Pancreas (tissue), 10 donors: ENCODE measurements around the gene BMP15. TPM values are rescaled to one million over a fixed set of nuclear protein-coding genes. Genes with fewer than 3 reads are reported as not detected.

ENCODE experiments used
- ATAC-seq, 4 donors: fragments of 200-7000 bp; cut with Tn5 transposase; one replicate each; pipeline versions ENCODE4 v1.8.0 to v1.9.1; 2020; ENCODE audit warnings: mild to moderate bottlenecking in 4 of 4, moderate library complexity in 4 of 4
- DNase-seq, 6 donors: peaks; one replicate each; pipeline ENCODE4 v3.0.0-alpha.2; 2020
- FAIRE-seq: peaks from 2 replicates; lab custom pipeline; 2012; peaks lifted over from hg19 to GRCh38; lab: Jason Lieb, UNC
- H3K27ac ChIP-seq, 4 donors: fragments of 200-600 bp; sonication (generic); 1 replicate in 3 of 4; 2 replicates in 1 of 4; pipeline versions ENCODE4 v1.5.0 to v1.8.0; 2020
- H3K27me3 ChIP-seq, 4 donors: fragments of 200-600 bp; one replicate each; pipeline ENCODE4 v1.8.0; 2021
- H3K36me3 ChIP-seq, 3 donors: fragments of 200-600 bp; sonication (generic) in 1 of 3; one replicate each; pipeline versions ENCODE4 v1.5.0 to v1.8.0; 2020 to 2021
- H3K4me1 ChIP-seq, 3 donors: fragments of 200-600 bp; one replicate each; pipeline ENCODE4 v1.8.0; 2021
- H3K4me3 ChIP-seq, 4 donors: fragments of 200-600 bp; sonication (generic) in 2 of 4; one replicate each; pipeline versions ENCODE4 v1.5.0 to v1.8.0; 2020 to 2021
- H3K9me3 ChIP-seq, 4 donors: fragments of 200-600 bp; one replicate each; pipeline ENCODE4 v1.8.0; 2021
- CTCF ChIP-seq, 4 donors: fragments of 200-600 bp; sonication (generic) in 3 of 4; IDR thresholded peaks; one replicate each; pipeline versions ENCODE4 v1.5.0 to v1.8.0; 2021; ENCODE audit warnings: antibody characterized with exemption in 4 of 4
- WGBS, 2 donors: extraction: QIAGEN DNeasy Blood & Tissue Kit; methylation state at CpG; one replicate each; pipeline ENCODE4 v1.1.7; 2013; 5-methylcytosine and 5-hydroxymethylcytosine counted together
- intact Hi-C, 3 donors: fragments of 100-400 bp; cut with DNase I; formaldehyde crosslinking; loops; one replicate each; pipeline versions ENCODE4 v1.11.1 to v1.14.2; 2022
- polyA plus RNA-seq, 2 donors: library from polyadenylated mRNA; stranded (reverse); fragments of 200-250 nt; gene quantifications; one replicate each; pipeline ENCODE4 v1.2.3, GENCODE V29; 2013
- total RNA-seq, 6 donors: library from RNA; stranded (reverse); fragmentation: NEBNext Ultra II Directional in 4 of 6; extraction: Animal tissue kit (Norgen Biotek cat#: 25700) in 4 of 6; gene quantifications; one replicate each; pipeline versions ENCODE4 v1.2.1 to v1.2.4, GENCODE V29; 2021 to 2023
- donor health status: healthy with polysubstance abuse.
- donor health status: DM: no; HTN: no; CAD: no; lungs with moderate emphysema.
- donor health status: DM: no; HTN: no; CAD: no.
- donor health status: control.
- donor health status: control.
- donor health status: Bipolar disorder and iron deficiency.
- donor health status: DM: yes; HTN: yes; CAD: no.
- donor health status: DM: no; HTN: no; CAD: no.
- donor health status: DM: no; HTN: no; CAD: no.
- donor health status: DM: yes; HTN: yes; CAD: no.

BMP15 gene
- total and polyA plus RNA-seq, 8 donors, result not detected

DNA sequence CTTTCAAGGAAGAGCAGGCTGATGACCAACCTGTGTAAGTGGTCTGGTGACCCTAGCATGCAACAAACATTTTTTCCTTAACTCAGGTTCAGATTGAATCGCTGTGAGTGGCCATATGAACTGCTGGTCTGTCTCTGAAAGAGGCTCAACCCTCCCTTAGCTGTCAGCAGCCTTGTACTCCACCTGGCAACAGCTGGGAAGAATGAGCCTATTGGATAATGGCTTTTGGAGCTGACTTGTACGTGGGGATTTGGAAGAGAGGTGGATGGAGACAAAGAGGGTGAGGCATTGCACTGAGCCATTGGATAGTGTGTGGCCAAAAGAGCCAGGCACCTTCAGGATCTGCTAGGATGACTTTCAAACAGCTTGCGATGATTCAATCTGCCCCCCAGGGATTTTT is 35.7 kb upstream of the BMP15 start:
- no peak for TF ChIP-seq CTCF (IDR thresholded peaks at IDR 0.05)
- Histone ChIP-seq H3K27ac (no peak overlapping the region), H3K36me3 (no peaks in the 10 kb centered on the region), H3K9me3 (no peaks in the 10 kb centered on the region), H3K27me3 (peaks cover 0 to 9% (median 0%) of the 10 kb centered on the region in 4 donors), H3K4me3 (no peak overlapping the region), H3K4me1 (no peaks in the 10 kb centered on the region)
- DNase-seq (no peak), FAIRE-seq (no peak), ATAC-seq (no peak)
- intact Hi-C loops, result no loop called here
- WGBS, 2 donors, result 31 to 60% methylated on average over 3 of the region's 3 CpGs

DNA sequence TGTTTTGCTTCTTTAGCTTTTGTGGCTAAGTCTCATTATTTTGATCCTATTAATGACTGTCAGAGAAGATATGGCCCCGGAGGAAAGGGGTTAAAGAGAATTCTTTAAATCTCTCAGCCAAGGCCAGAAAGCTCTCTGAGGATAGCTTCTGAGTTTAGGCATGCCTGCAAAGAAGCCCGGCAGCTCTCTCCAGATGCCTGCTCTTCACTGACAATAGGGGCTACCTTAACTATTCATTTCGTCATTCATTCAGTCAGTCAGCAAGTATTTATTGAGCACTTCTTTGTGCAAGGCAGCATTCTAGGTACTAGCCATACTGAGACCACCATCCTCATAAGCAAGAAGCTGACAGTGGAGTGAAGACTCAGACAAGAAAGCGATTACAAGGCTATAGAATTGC is 34.0 kb upstream of the BMP15 start:
- WGBS, 2 donors, result 56 to 58% methylated on average over 4 of the region's 4 CpGs
- intact Hi-C loops, result no loop called here
- peaks cover 0 to 9% (median 0%) of the 10 kb centered on the region in 4 donors for H3K27me3 ChIP-seq
- ATAC-seq (no peak), FAIRE-seq (no peak), DNase-seq (no peak)
- no peak overlapping the region for H3K4me3 ChIP-seq
- H3K27ac ChIP-seq, result no peak overlapping the region
- H3K9me3 ChIP-seq, result no peaks in the 10 kb centered on the region
- no peak for TF ChIP-seq CTCF (IDR thresholded peaks at IDR 0.05)
- H3K36me3 ChIP-seq, result no peaks in the 10 kb centered on the region
- H3K4me1 ChIP-seq, result no peaks in the 10 kb centered on the region

- Histone ChIP-seq H3K27me3 (peaks cover 0 to 9% (median 0%) of the 10 kb centered on the region in 4 donors), H3K4me3 (no peak overlapping the region), H3K36me3 (no peaks in the 10 kb centered on the region), H3K27ac (no peak overlapping the region), H3K4me1 (no peaks in the 10 kb centered on the region), H3K9me3 (no peaks in the 10 kb centered on the region)
- FAIRE-seq (no peak), ATAC-seq (no peak), DNase-seq (no peak)
- intact Hi-C loops, result no loop called here
- no peak for TF ChIP-seq CTCF (IDR thresholded peaks at IDR 0.05)
- WGBS, 2 donors, result 79 to 86% methylated on average over 6 of the region's 6 CpGs
These were observed 33.2 kb upstream of the BMP15 start for GRCh38 chrX:50877310-50877709.

- no peak for FAIRE-seq
- Histone ChIP-seq H3K9me3 (no peaks in the 10 kb centered on the region), H3K36me3 (no peaks in the 10 kb centered on the region), H3K27me3 (no peaks in the 10 kb centered on the region), H3K27ac (no peak overlapping the region), H3K4me3 (no peak overlapping the region), H3K4me1 (no peaks in the 10 kb centered on the region)
- TF ChIP-seq CTCF (IDR thresholded peaks at IDR 0.05), result no peak
- DNase-seq, result no peak
- ATAC-seq, result no peak
- intact Hi-C loops, result no loop called here
These were observed 29.5 kb upstream of the BMP15 start for GRCh38 chrX:50881028-50881427.

- no peaks in the 10 kb centered on the region for H3K9me3 ChIP-seq
- H3K4me3 ChIP-seq, result no peak overlapping the region
- no peak overlapping the region for H3K27ac ChIP-seq
- TF ChIP-seq CTCF (IDR thresholded peaks at IDR 0.05), result no peak
- ATAC-seq, result no peak
- FAIRE-seq, result no peak
- no peaks in the 10 kb centered on the region for H3K4me1 ChIP-seq
- DNase-seq, result no peak
- intact Hi-C loops, result no loop called here
- 80 to 83% methylated on average over 2 of the region's 2 CpGs for WGBS, 2 donors
- H3K36me3 ChIP-seq, result no peaks in the 10 kb centered on the region
- peaks cover 0 to 9% (median 2%) of the 10 kb centered on the region in 4 donors for H3K27me3 ChIP-seq
These were observed 21.7 kb upstream of the BMP15 start for GRCh38 chrX:50888884-50889283.
